HepG2 (cell line): ENCODE measurements around the gene GATC. TPM values are rescaled to one million over a fixed set of nuclear protein-coding genes. Genes with fewer than 3 reads are reported as not detected.

Source experiments
- ATAC-seq: fragments of 200-7000 bp; cut with Tn5 transposase; 3 replicates; pipeline ENCODE4 v1.9.1; 2020; ENCODE audit warnings: mild to moderate bottlenecking, moderate library complexity
- BruUV-seq: library from RNA; stranded (reverse); fragments of 400-500 nt; replicated peaks from 2 replicates; lab custom pipeline; 2021; lab: Mats Ljungman, UMichigan
- CTCF ChIA-PET: fragments of 300-600 bp; formaldehyde crosslinking; extraction: SDS; loops from one replicate; lab custom pipeline; 2021; ENCODE audit warnings: low total read pairs, inconsistent platforms, low intra/inter-chr PET ratio; lab: Yijun Ruan, JAX
- POLR2A ChIA-PET: fragments of 350-600 bp; sonication (Branson Sonifier 250); formaldehyde crosslinking; loops from one replicate; lab custom pipeline; 2020; ENCODE audit warnings: antibody characterized with exemption, inconsistent platforms; lab: Yijun Ruan, JAX
- DNase-seq: peaks from one replicate; pipeline ENCODE4 v3.0.0-alpha.2; 2015; ENCODE audit warnings: low spot score
- FAIRE-seq: peaks from 3 replicates; lab custom pipeline; 2011; peaks lifted over from hg19 to GRCh38; lab: Jason Lieb, UNC
- H2AFZ ChIP-seq: one replicate; pipeline ENCODE4 v1.6.1; 2011; ENCODE audit warnings: low read length, inconsistent platforms
- H3K27ac ChIP-seq: fragments of 300-600 bp; 3 replicates; pipeline ENCODE4 v1.8.0; 2011; ENCODE audit warnings: mixed run types, mild to moderate bottlenecking, mixed read lengths, low read length, inconsistent platforms; ENCODE audit not compliant: insufficient read depth; ENCODE audit errors: extremely low read length
- H3K27me3 ChIP-seq, 2 experiments: fragments of 200-600 bp in 1 of 2; 2 replicates in 1 of 2; 3 replicates in 1 of 2; pipeline versions ENCODE4 v1.6.0 to v1.8.0; 2011; ENCODE audit warnings: low read length in 2 of 2, mild to moderate bottlenecking in 2 of 2, moderate library complexity in 2 of 2, inconsistent platforms in 1 of 2; ENCODE audit not compliant: insufficient read depth in 2 of 2, control insufficient read depth in 1 of 2
- H3K36me3 ChIP-seq, 2 experiments: fragments of 200-600 bp in 1 of 2; replicated peaks in 1 of 2; 2 replicates in 1 of 2; 3 replicates in 1 of 2; pipeline versions ENCODE4 v1.5.1 to v1.8.0; 2011; ENCODE audit warnings: low read length in 2 of 2, inconsistent platforms in 1 of 2; ENCODE audit not compliant: insufficient read depth in 2 of 2, control insufficient read depth in 1 of 2
- H3K4me1 ChIP-seq: 2 replicates; pipeline ENCODE4 v1.5.1; 2012; ENCODE audit warnings: low read length, inconsistent platforms; ENCODE audit not compliant: insufficient read depth
- H3K4me2 ChIP-seq: 2 replicates; pipeline ENCODE4 v1.6.0; 2011; ENCODE audit warnings: low read depth, low read length, inconsistent platforms
- H3K4me3 ChIP-seq, 3 experiments: fragments of 200-600 bp in 1 of 3; sonication (generic), shearing (Covaris generic) in 1 of 3; replicated peaks in 1 of 3; 2 replicates each; pipeline ENCODE4 v1.5.1; 2011 to 2016; ENCODE audit warnings: low read length in 3 of 3, inconsistent platforms in 2 of 3, low read depth in 2 of 3, mild to moderate bottlenecking in 2 of 3, control low read depth in 1 of 3, mixed read lengths in 1 of 3; ENCODE audit not compliant: insufficient read depth in 1 of 3
- H3K79me2 ChIP-seq: one replicate; pipeline ENCODE4 v1.6.1; 2011; ENCODE audit warnings: low read length, inconsistent platforms; ENCODE audit not compliant: insufficient read depth
- H3K9ac ChIP-seq: 2 replicates; pipeline ENCODE4 v1.6.0; 2011; ENCODE audit warnings: mild to moderate bottlenecking, low read depth, low read length, inconsistent platforms; ENCODE audit not compliant: insufficient read depth
- H3K9me3 ChIP-seq: 2 replicates; pipeline ENCODE4 v1.5.1; 2012; ENCODE audit warnings: mild to moderate bottlenecking, low read length
- H4K20me1 ChIP-seq: 2 replicates; pipeline ENCODE4 v1.6.0; 2011; ENCODE audit warnings: inconsistent platforms, mild to moderate bottlenecking, low read length, moderate library complexity; ENCODE audit not compliant: insufficient read depth
- BRCA1 ChIP-seq: sonication (generic); formaldehyde crosslinking; IDR thresholded peaks from 2 replicates; pipeline ENCODE4 v1.4.0; 2020; ENCODE audit warnings: missing genetic modification reagents
- MXI1 ChIP-seq: IDR thresholded peaks from 3 replicates; pipeline ENCODE4 v1.6.1; 2012; ENCODE audit warnings: low read depth, low read length, inconsistent platforms, borderline replicate concordance
- SMARCE1 ChIP-seq: fragments of 450-650 bp; IDR thresholded peaks from 2 replicates; pipeline ENCODE4 v1.6.1; 2017; ENCODE audit warnings: borderline replicate concordance
- ZNF343 ChIP-seq: sonication (generic); formaldehyde crosslinking; IDR thresholded peaks from 2 replicates; pipeline ENCODE4 v1.4.0; 2020; ENCODE audit warnings: mild to moderate bottlenecking, missing genetic modification reagents
- ZNF629 ChIP-seq: sonication (generic); formaldehyde crosslinking; conservative IDR thresholded peaks from 2 replicates; pipeline ENCODE4 v1.5.0; 2020; ENCODE audit warnings: missing genetic modification reagents
- WGBS: methylation state at CpG from one replicate; pipeline ENCODE4 v1.1.6; 2017; ENCODE audit warnings: low lambda C conversion rate; 5-methylcytosine and 5-hydroxymethylcytosine counted together
- in situ Hi-C: cut with HindIII; loops from 2 replicates; pipeline ENCODE4 v1.10.0; 2017; ENCODE audit warnings: low pct_unique_long_range_greater_than_20kb; ENCODE audit not compliant: extremely low pct_ligation_motif_present
- intact Hi-C: fragments of 100-400 bp; cut with micrococcal nuclease; formaldehyde crosslinking; loops from one replicate; pipeline ENCODE4 v1.10.0; 2022; ENCODE audit not compliant: unreplicated experiment
- polyA plus RNA-seq, 8 experiments: library from polyadenylated mRNA; depleted of rRNA in 3 of 8; stranded (reverse) in 7 of 8; unstranded in 1 of 8; fragments of >200 nt; fragmentation: Illumina TruSeq in 4 of 8; extraction: Trizol in 4 of 8; gene quantifications; 2 replicates each; pipeline versions ENCODE4 v1.2.1 to v1.2.3, GENCODE V29; 2011 to 2016; ENCODE audit warnings: low read depth in 4 of 8, missing spikeins in 1 of 8, mixed read lengths in 1 of 8; ENCODE audit not compliant: insufficient read depth in 1 of 8
- total RNA-seq, 5 experiments: library from RNA; depleted of rRNA; stranded (reverse); fragments of >200 nt; fragmentation: Illumina TruSeq; extraction: Trizol; gene quantifications; 2 replicates each; pipeline ENCODE4 v1.2.3, GENCODE V29; 2016; ENCODE audit warnings: low read depth in 1 of 5
- TF ChIP-seq, protein P1 (sequence below): sonication (generic); formaldehyde crosslinking; IDR thresholded peaks from 2 replicates; pipeline ENCODE4 v1.5.0; 2020; ENCODE audit warnings: missing genetic modification reagents

The GATC gene
- total and polyA plus RNA-seq, 2 of the 13 experiments (the other 11 are each of a cell fraction or from before 2014, with no cell fraction given), result 17.7 to 29.7 TPM

GRCh38 chr12:120421701-120422100 is 24.5 kb upstream of the GATC start (continued):
- TF ChIP-seq ZNF343 (no peak), SMARCE1 (no peak), BRCA1 (CRISPR knock-in tag) (no peak)
- TF ChIP-seq, protein P1, sequence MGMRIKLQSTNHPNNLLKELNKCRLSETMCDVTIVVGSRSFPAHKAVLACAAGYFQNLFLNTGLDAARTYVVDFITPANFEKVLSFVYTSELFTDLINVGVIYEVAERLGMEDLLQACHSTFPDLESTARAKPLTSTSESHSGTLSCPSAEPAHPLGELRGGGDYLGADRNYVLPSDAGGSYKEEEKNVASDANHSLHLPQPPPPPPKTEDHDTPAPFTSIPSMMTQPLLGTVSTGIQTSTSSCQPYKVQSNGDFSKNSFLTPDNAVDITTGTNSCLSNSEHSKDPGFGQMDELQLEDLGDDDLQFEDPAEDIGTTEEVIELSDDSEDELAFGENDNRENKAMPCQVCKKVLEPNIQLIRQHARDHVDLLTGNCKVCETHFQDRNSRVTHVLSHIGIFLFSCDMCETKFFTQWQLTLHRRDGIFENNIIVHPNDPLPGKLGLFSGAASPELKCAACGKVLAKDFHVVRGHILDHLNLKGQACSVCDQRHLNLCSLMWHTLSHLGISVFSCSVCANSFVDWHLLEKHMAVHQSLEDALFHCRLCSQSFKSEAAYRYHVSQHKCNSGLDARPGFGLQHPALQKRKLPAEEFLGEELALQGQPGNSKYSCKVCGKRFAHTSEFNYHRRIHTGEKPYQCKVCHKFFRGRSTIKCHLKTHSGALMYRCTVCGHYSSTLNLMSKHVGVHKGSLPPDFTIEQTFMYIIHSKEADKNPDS (CRISPR knock-in tag), result no peak

DNA sequence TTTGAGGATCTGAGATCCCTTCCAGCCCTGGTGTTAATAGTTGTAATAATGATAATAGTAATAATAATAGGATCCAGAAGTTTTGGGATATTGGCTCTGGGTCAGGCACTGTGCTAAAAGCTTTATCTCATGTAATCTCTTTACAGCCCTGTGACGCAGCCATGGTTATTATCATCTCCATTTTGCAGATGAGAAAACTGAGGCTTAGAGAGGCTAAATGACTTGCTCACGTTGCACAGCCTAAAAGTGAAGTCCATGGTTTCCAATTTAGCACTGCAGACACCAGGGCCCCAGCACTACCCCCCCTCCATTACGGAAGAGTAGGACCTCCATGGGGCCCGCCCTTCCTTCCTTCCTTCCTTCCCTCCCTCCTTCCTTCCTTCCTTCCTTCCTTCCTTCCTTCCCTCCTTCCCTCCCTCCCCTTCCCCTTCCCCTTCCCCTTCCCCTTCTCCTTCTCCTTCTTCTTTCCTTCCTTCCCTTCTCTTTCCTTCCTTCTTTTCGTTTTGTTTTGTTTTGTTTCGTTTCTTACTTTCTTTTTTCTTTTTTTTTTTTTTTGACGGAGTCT is 23.3 kb upstream of the GATC start:
- no peaks in the 10 kb centered on the region for H4K20me1 ChIP-seq
- peaks cover 8% of the 10 kb centered on the region for H3K4me1 ChIP-seq
- no peak overlapping the region for H3K4me2 ChIP-seq
- DNase-seq, result no peak
- H2AFZ ChIP-seq, result no peak overlapping the region
- in situ Hi-C loops, result no loop called here
- no peak for ATAC-seq
- 48% methylated on average over 7 of the region's 7 CpGs for WGBS
- no peaks in the 10 kb centered on the region for H3K36me3 ChIP-seq
- ChIA-PET CTCF (no interaction called here), POLR2A (no interaction called here)
- H3K4me3 ChIP-seq, result no peak overlapping the region
- no peak for FAIRE-seq
- H3K79me2 ChIP-seq, result no peaks in the 10 kb centered on the region
- H3K27me3 ChIP-seq, result no peaks in the 10 kb centered on the region; a peak in 1 of 5 replicates
- no peak overlapping the region for H3K27ac ChIP-seq
- TF ChIP-seq MXI1 (no peak), ZNF629 (CRISPR knock-in tag) (peak; percentile 53)
- no TSS peak for BruUV-seq
- H3K9ac ChIP-seq, result no peak overlapping the region
- no peaks in the 10 kb centered on the region for H3K9me3 ChIP-seq
- intact Hi-C loops, result no loop called here
